Activated T-helper 2 cell treated with anti-CD3 and anti-CD28 coated beads, Interferon-gamma antibody, Interleukin-2, Interleukin-4, amounts not matched to agents 10 μg/mL and 5 μg/mL and 100 μg/mL, durations not matched to agents 14 hours and 24 hours and 36 hours (primary cell): ENCODE results near the gene BOD1L2. TPM values are rescaled to one million over a fixed set of nuclear protein-coding genes. Genes with fewer than 3 reads are reported as not detected.

Source experiments
- DNase-seq: peaks from one replicate; pipeline ENCODE4 v3.0.0; 2021; ENCODE audit warnings: low spot score
- H3K27ac Mint-ChIP-seq: one replicate; pipeline ENCODE4 v1.8.0; 2021; ENCODE audit warnings: mixed read lengths
- H3K27me3 Mint-ChIP-seq: one replicate; pipeline ENCODE4 v1.8.0; 2021; ENCODE audit warnings: low read depth, mixed read lengths
- H3K36me3 Mint-ChIP-seq: one replicate; pipeline ENCODE4 v1.8.0; 2021; ENCODE audit warnings: low read depth, mixed read lengths
- H3K4me1 Mint-ChIP-seq: one replicate; pipeline ENCODE4 v1.8.0; 2021; ENCODE audit warnings: low read depth, mixed read lengths
- H3K4me3 Mint-ChIP-seq: one replicate; pipeline ENCODE4 v1.8.0; 2021; ENCODE audit warnings: low read depth, mild to moderate bottlenecking, moderate library complexity, mixed read lengths
- H3K9me3 Mint-ChIP-seq: one replicate; pipeline ENCODE4 v1.8.0; 2021; ENCODE audit warnings: mixed read lengths
- intact Hi-C: fragments of 100-400 bp; cut with micrococcal nuclease; formaldehyde crosslinking; loops from one replicate; pipeline ENCODE4 v1.15.1; 2023
- total RNA-seq: library from RNA; stranded (reverse); gene quantifications from 2 replicates; pipeline ENCODE4 v1.2.3, GENCODE V29; 2022

The BOD1L2 gene
- total RNA-seq, 1 donor from 2014 or later = not detected

- Mint-ChIP-seq H3K36me3 (no peaks in the 10 kb centered on the region), H3K4me3 (no peak overlapping the region), H3K27me3 (no peaks in the 10 kb centered on the region), H3K9me3 (no peaks in the 10 kb centered on the region), H3K27ac (no peak overlapping the region), H3K4me1 (no peaks in the 10 kb centered on the region)
- intact Hi-C loops = no loop called here
- DNase-seq = no peak
Measured at GRCh38 chr18:57135699-57136098, 11.2 kb upstream of the BOD1L2 start.

- Mint-ChIP-seq H3K4me1 (no peaks in the 10 kb centered on the region), H3K4me3 (no peak overlapping the region), H3K27me3 (no peaks in the 10 kb centered on the region), H3K9me3 (no peaks in the 10 kb centered on the region), H3K27ac (no peak overlapping the region), H3K36me3 (no peaks in the 10 kb centered on the region)
- intact Hi-C loops = no loop called here
- DNase-seq = no peak
Measured at GRCh38 chr18:57137847-57138246, 9.0 kb upstream of the BOD1L2 start.

GRCh38 chr18:57141208-57142129 lies 5.4 kb upstream of the BOD1L2 start:
- Mint-ChIP-seq H3K4me3 (no peak overlapping the region), H3K4me1 (no peaks in the 10 kb centered on the region), H3K9me3 (no peaks in the 10 kb centered on the region), H3K27ac (no peak overlapping the region), H3K27me3 (no peaks in the 10 kb centered on the region), H3K36me3 (no peaks in the 10 kb centered on the region)
- intact Hi-C loops = no loop called here
- no peak for DNase-seq

- Mint-ChIP-seq H3K36me3 (no peaks in the 10 kb centered on the region), H3K9me3 (no peaks in the 10 kb centered on the region), H3K4me1 (no peaks in the 10 kb centered on the region), H3K4me3 (no peak overlapping the region), H3K27me3 (no peaks in the 10 kb centered on the region), H3K27ac (no peak overlapping the region)
- DNase-seq = no peak
- intact Hi-C loops = no loop called here
Measured at GRCh38 chr18:57142324-57142723, 4.6 kb upstream of the BOD1L2 start.

- H3K36me3 Mint-ChIP-seq = no peaks in the 10 kb centered on the region
- no peaks in the 10 kb centered on the region for H3K4me1 Mint-ChIP-seq
- H3K4me3 Mint-ChIP-seq = no peak overlapping the region
- H3K27ac Mint-ChIP-seq = no peak overlapping the region
- intact Hi-C loops = no loop called here
- no peak for DNase-seq
- no peaks in the 10 kb centered on the region for H3K27me3 Mint-ChIP-seq
- no peaks in the 10 kb centered on the region for H3K9me3 Mint-ChIP-seq
Measured at GRCh38 chr18:57143265-57143664, 3.6 kb upstream of the BOD1L2 start.

- no peaks in the 10 kb centered on the region for H3K4me1 Mint-ChIP-seq
- DNase-seq = no peak
- H3K36me3 Mint-ChIP-seq = no peaks in the 10 kb centered on the region
- H3K27me3 Mint-ChIP-seq = peaks cover 12% of the 10 kb centered on the region
- no peak overlapping the region for H3K4me3 Mint-ChIP-seq
- no peaks in the 10 kb centered on the region for H3K9me3 Mint-ChIP-seq
- H3K27ac Mint-ChIP-seq = no peak overlapping the region
- intact Hi-C loops = no loop called here
Measured at GRCh38 chr18:57148263-57148662, 1.4 kb downstream of the BOD1L2 start.

- Mint-ChIP-seq H3K4me3 (no peak overlapping the region), H3K9me3 (no peaks in the 10 kb centered on the region), H3K4me1 (no peaks in the 10 kb centered on the region), H3K27ac (no peak overlapping the region), H3K27me3 (peaks cover 12% of the 10 kb centered on the region), H3K36me3 (no peaks in the 10 kb centered on the region)
- DNase-seq = no peak
- intact Hi-C loops = no loop called here
Measured at GRCh38 chr18:57149051-57149450, 2.2 kb downstream of the BOD1L2 start.

GRCh38 chr18:57149531-57149930 lies 2.6 kb downstream of the BOD1L2 start:
- H3K27me3 Mint-ChIP-seq = peaks cover 12% of the 10 kb centered on the region
- no peaks in the 10 kb centered on the region for H3K36me3 Mint-ChIP-seq
- no peak overlapping the region for H3K4me3 Mint-ChIP-seq
- no peak overlapping the region for H3K27ac Mint-ChIP-seq
- intact Hi-C loops = no loop called here
- H3K4me1 Mint-ChIP-seq = no peaks in the 10 kb centered on the region
- no peaks in the 10 kb centered on the region for H3K9me3 Mint-ChIP-seq
- no peak for DNase-seq

- H3K4me3 Mint-ChIP-seq = no peak overlapping the region
- intact Hi-C loops = no loop called here
- no peak for DNase-seq
- H3K4me1 Mint-ChIP-seq = no peaks in the 10 kb centered on the region
- H3K9me3 Mint-ChIP-seq = no peaks in the 10 kb centered on the region
- peaks cover 12% of the 10 kb centered on the region for H3K27me3 Mint-ChIP-seq
- H3K36me3 Mint-ChIP-seq = no peaks in the 10 kb centered on the region
- H3K27ac Mint-ChIP-seq = no peak overlapping the region
Measured at GRCh38 chr18:57150081-57150480, 3.2 kb downstream of the BOD1L2 start.

GRCh38 chr18:57150828-57151227 lies 3.9 kb downstream of the BOD1L2 start:
- Mint-ChIP-seq H3K27ac (no peak overlapping the region), H3K4me1 (no peaks in the 10 kb centered on the region), H3K9me3 (no peaks in the 10 kb centered on the region), H3K27me3 (peaks cover 12% of the 10 kb centered on the region), H3K36me3 (no peaks in the 10 kb centered on the region), H3K4me3 (no peak overlapping the region)
- intact Hi-C loops = no loop called here
- no peak for DNase-seq

GRCh38 chr18:57154191-57154830 lies 7.4 kb downstream of the BOD1L2 start:
- no peak overlapping the region for H3K4me3 Mint-ChIP-seq
- no peaks in the 10 kb centered on the region for H3K36me3 Mint-ChIP-seq
- no peak for DNase-seq
- intact Hi-C loops = no loop called here
- no peaks in the 10 kb centered on the region for H3K9me3 Mint-ChIP-seq
- H3K4me1 Mint-ChIP-seq = no peaks in the 10 kb centered on the region
- no peak overlapping the region for H3K27ac Mint-ChIP-seq
- peaks cover 12% of the 10 kb centered on the region for H3K27me3 Mint-ChIP-seq

- intact Hi-C loops = no loop called here
- no peak overlapping the region for H3K4me3 Mint-ChIP-seq
- H3K27me3 Mint-ChIP-seq = peaks cover 6% of the 10 kb centered on the region
- DNase-seq = no peak
- no peaks in the 10 kb centered on the region for H3K4me1 Mint-ChIP-seq
- H3K27ac Mint-ChIP-seq = no peak overlapping the region
- no peaks in the 10 kb centered on the region for H3K9me3 Mint-ChIP-seq
- H3K36me3 Mint-ChIP-seq = no peaks in the 10 kb centered on the region
Measured at GRCh38 chr18:57164401-57164800, 17.5 kb downstream of the BOD1L2 start.

GRCh38 chr18:57167617-57168308 lies 20.9 kb downstream of the BOD1L2 start:
- Mint-ChIP-seq H3K27me3 (peaks cover 3% of the 10 kb centered on the region), H3K9me3 (no peaks in the 10 kb centered on the region), H3K4me3 (no peak overlapping the region), H3K36me3 (no peaks in the 10 kb centered on the region), H3K4me1 (no peaks in the 10 kb centered on the region), H3K27ac (no peak overlapping the region)
- DNase-seq = no peak
- intact Hi-C loops = no loop called here
